HCT116 (cell line): ENCODE measurements around the gene RAMP3. TPM values are rescaled to one million over a fixed set of nuclear protein-coding genes. Genes with fewer than 3 reads are reported as not detected.

Source experiments
- ATAC-seq: fragments of 200-7000 bp; cut with Tn5 transposase; 2 replicates; pipeline ENCODE4 v1.9.1; 2020; ENCODE audit warnings: mild to moderate bottlenecking, moderate library complexity
- BruUV-seq: library from RNA; stranded (reverse); fragments of 400-500 nt; replicated peaks from 2 replicates; lab custom pipeline; 2021; lab: Mats Ljungman, UMichigan
- CTCF ChIA-PET: fragments of 300-600 bp; sonication (Branson Sonifier 250); formaldehyde crosslinking; loops from one replicate; lab custom pipeline; 2021; ENCODE audit warnings: antibody characterized with exemption; lab: Charles Lee
- POLR2A ChIA-PET: fragments of 300-600, 350-600 bp; sonication (Branson Sonifier 250); formaldehyde crosslinking; loops from one replicate; lab custom pipeline; 2021; ENCODE audit warnings: antibody characterized with exemption; lab: Charles Lee
- RAD21 ChIA-PET, 2 experiments: fragments of 300-600 bp; sonication (Branson Sonifier 250); formaldehyde crosslinking; loops; one replicate each; lab custom pipeline; 2023; ENCODE audit warnings: low total read pairs in 2 of 2; ENCODE audit not compliant: uncharacterized antibody in 2 of 2, unreplicated experiment in 2 of 2, low non-redundant PET in 1 of 2; lab: Charles Lee
- DNase-seq: peaks from one replicate; pipeline ENCODE4 v3.0.0-alpha.2; 2010; ENCODE audit warnings: low read depth, low spot score
- H2AFZ ChIP-seq: fragments of 200-600 bp; shearing (Covaris generic), sonication (generic); 2 replicates; pipeline ENCODE4 v1.6.1; 2017; ENCODE audit warnings: low read depth, mixed run types, mixed read lengths, antibody characterized with exemption, low read length; ENCODE audit not compliant: poor library complexity, severe bottlenecking
- H3K27ac ChIP-seq: 2 replicates; pipeline ENCODE4 v1.5.1; 2012; ENCODE audit warnings: low read depth, low read length
- H3K27me3 ChIP-seq: fragments of 200-600 bp; sonication (generic); 2 replicates; pipeline ENCODE4 v1.6.1; 2016; ENCODE audit warnings: mixed run types, low read length, mixed read lengths; ENCODE audit not compliant: insufficient read depth
- H3K36me3 ChIP-seq, 2 experiments: fragments of 200-500 bp in 1 of 2; fragments of 200-600 bp in 1 of 2; sonication (Bioruptor generic) in 1 of 2; sonication (generic) in 1 of 2; 2 replicates each; pipeline versions ENCODE4 v1.5.1 to v1.6.1; 2014 to 2016; ENCODE audit warnings: low read length in 2 of 2, inconsistent platforms in 1 of 2, mixed read lengths in 1 of 2, mixed run types in 1 of 2; ENCODE audit not compliant: insufficient read depth in 2 of 2, control insufficient read depth in 1 of 2
- H3K4me1 ChIP-seq, 2 experiments: fragments of 200-600 bp in 1 of 2; sonication (generic) in 1 of 2; 2 replicates each; pipeline versions ENCODE4 v1.5.1 to v1.6.1; 2012 to 2017; ENCODE audit warnings: low read length in 2 of 2, inconsistent platforms in 1 of 2, mild to moderate bottlenecking in 1 of 2, mixed read lengths in 1 of 2, mixed run types in 1 of 2, moderate library complexity in 1 of 2; ENCODE audit not compliant: insufficient read depth in 2 of 2, control insufficient read depth in 1 of 2
- H3K4me2 ChIP-seq: fragments of 200-600 bp; sonication (generic); 2 replicates; pipeline ENCODE4 v1.6.1; 2017; ENCODE audit warnings: mixed run types, low read length, mixed read lengths
- H3K4me3 ChIP-seq, 2 experiments: fragments of 200-600 bp in 1 of 2; sonication (generic) in 1 of 2; replicated peaks in 1 of 2; 2 replicates each; pipeline ENCODE4 v1.5.1; 2011 to 2016; ENCODE audit warnings: low read length in 2 of 2, control low read depth in 1 of 2, low read depth in 1 of 2, mild to moderate bottlenecking in 1 of 2, mixed read lengths in 1 of 2, mixed run types in 1 of 2
- H3K79me2 ChIP-seq: fragments of 200-600 bp; sonication (generic); 2 replicates; pipeline ENCODE4 v1.6.1; 2017; ENCODE audit warnings: mild to moderate bottlenecking, mixed run types, low read length, moderate library complexity, mixed read lengths; ENCODE audit not compliant: insufficient read depth
- H3K9ac ChIP-seq: fragments of 200-600 bp; sonication (generic); 2 replicates; pipeline ENCODE4 v1.6.1; 2016; ENCODE audit warnings: low read length, mixed read lengths
- H3K9me2 ChIP-seq: fragments of 200-600 bp; sonication (generic), shearing (Covaris generic); 2 replicates; pipeline ENCODE4 v1.6.1; 2017; ENCODE audit warnings: mixed run types, mild to moderate bottlenecking, moderate library complexity; ENCODE audit not compliant: insufficient read depth
- H3K9me3 ChIP-seq, 2 experiments: fragments of 200-500 bp in 1 of 2; fragments of 200-600 bp in 1 of 2; sonication (Bioruptor generic) in 1 of 2; sonication (generic) in 1 of 2; 2 replicates each; pipeline ENCODE4 v1.6.1; 2014 to 2017; ENCODE audit warnings: low read length in 2 of 2, mixed read lengths in 2 of 2, inconsistent platforms in 1 of 2, low read depth in 1 of 2, mild to moderate bottlenecking in 1 of 2, mixed run types in 1 of 2, moderate library complexity in 1 of 2; ENCODE audit not compliant: control insufficient read depth in 1 of 2, insufficient read depth in 1 of 2
- H4K20me1 ChIP-seq: fragments of 200-600 bp; sonication (generic), shearing (Covaris generic); 2 replicates; pipeline ENCODE4 v1.6.1; 2017; ENCODE audit warnings: mixed run types, mild to moderate bottlenecking, moderate library complexity; ENCODE audit not compliant: insufficient read depth
- ATF3 ChIP-seq: IDR thresholded peaks from 2 replicates; pipeline ENCODE4 v1.6.1; 2012
- CEBPB ChIP-seq: IDR thresholded peaks from 2 replicates; pipeline ENCODE4 v1.6.1; 2012; ENCODE audit warnings: low read depth
- EGR1 ChIP-seq: IDR thresholded peaks from 2 replicates; pipeline ENCODE4 v1.6.1; 2012; ENCODE audit warnings: low read depth
- POLR2A ChIP-seq: IDR thresholded peaks from 2 replicates; pipeline ENCODE4 v1.7.0; 2011; ENCODE audit warnings: borderline replicate concordance; ENCODE audit not compliant: insufficient read depth, insufficient read length; ENCODE audit errors: extremely low read depth
- POLR2AphosphoS5 ChIP-seq: IDR thresholded peaks from 2 replicates; pipeline ENCODE4 v1.6.1; 2011; ENCODE audit warnings: mild to moderate bottlenecking, low read depth, low read length, moderate library complexity
- RAD21 ChIP-seq: IDR thresholded peaks from 2 replicates; pipeline ENCODE4 v1.6.1; 2012; ENCODE audit warnings: low read depth, mild to moderate bottlenecking
- SRF ChIP-seq: IDR thresholded peaks from 2 replicates; pipeline ENCODE4 v1.6.1; 2012; ENCODE audit warnings: low read depth
- TCF7L2 ChIP-seq: IDR thresholded peaks from 2 replicates; pipeline ENCODE4 v1.7.0; 2011; ENCODE audit warnings: borderline replicate concordance, inconsistent platforms; ENCODE audit not compliant: insufficient read depth, insufficient read length; ENCODE audit errors: extremely low read depth
- ZFX ChIP-seq: fragments of 450-650 bp; IDR thresholded peaks from 2 replicates; pipeline ENCODE4 v1.6.1; 2017
- ZNF274 ChIP-seq: fragments of 200-500 bp; sonication (Bioruptor generic); IDR thresholded peaks from 2 replicates; pipeline ENCODE4 v1.6.1; 2014; ENCODE audit warnings: mild to moderate bottlenecking, low read depth, low read length, inconsistent platforms
- intact Hi-C: fragments of 100-400 bp; cut with micrococcal nuclease; formaldehyde crosslinking; loops from 2 replicates; pipeline ENCODE4 v1.10.0; 2022
- total RNA-seq: library from RNA; stranded (reverse); gene quantifications from one replicate; pipeline ENCODE4 v1.2.1, GENCODE V29; 2021; ENCODE audit not compliant: unreplicated experiment
- TF ChIP-seq, protein P1 (sequence below): IDR thresholded peaks from 2 replicates; pipeline ENCODE4 v1.6.1; 2012; ENCODE audit warnings: low read depth
- TF ChIP-seq, protein P2 (sequence below), 3 experiments: fragments of 200-600 bp in 1 of 3; sonication (generic) in 1 of 3; IDR thresholded peaks in 2 of 3; conservative IDR thresholded peaks in 1 of 3; 2 replicates each; pipeline ENCODE4 v1.5.1; 2012 to 2017; ENCODE audit warnings: low read depth in 2 of 3, low read length in 2 of 3, antibody characterized with exemption in 1 of 3, borderline replicate concordance in 1 of 3, control low read depth in 1 of 3, mild to moderate bottlenecking in 1 of 3, mixed read lengths in 1 of 3, mixed run types in 1 of 3, moderate library complexity in 1 of 3; ENCODE audit not compliant: insufficient read depth in 1 of 3

RAMP3 gene
- total RNA-seq, 1 experiment from 2014 or later, result not detected

DNA sequence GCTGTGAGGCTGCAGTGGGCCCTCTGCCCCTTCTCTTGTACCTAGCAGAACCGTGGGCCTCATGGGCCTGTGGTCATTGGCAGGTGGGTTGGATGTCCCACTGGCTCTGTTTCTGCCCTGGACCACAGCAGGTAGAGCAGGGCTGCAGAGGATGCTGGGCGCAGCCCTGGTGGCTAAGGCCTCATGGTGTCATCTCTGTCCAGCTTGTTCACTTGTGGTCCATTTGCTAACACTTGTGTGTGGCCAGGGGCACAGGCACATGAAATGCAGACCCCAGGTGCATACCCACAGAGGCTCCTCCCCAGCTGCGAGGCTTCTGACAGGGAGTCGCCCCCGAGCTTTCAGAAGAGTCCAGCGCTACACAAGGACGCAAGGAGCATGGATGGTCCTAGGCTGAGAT, 23.7 kb upstream of the RAMP3 start (continued):
- TF ChIP-seq, protein P1, sequence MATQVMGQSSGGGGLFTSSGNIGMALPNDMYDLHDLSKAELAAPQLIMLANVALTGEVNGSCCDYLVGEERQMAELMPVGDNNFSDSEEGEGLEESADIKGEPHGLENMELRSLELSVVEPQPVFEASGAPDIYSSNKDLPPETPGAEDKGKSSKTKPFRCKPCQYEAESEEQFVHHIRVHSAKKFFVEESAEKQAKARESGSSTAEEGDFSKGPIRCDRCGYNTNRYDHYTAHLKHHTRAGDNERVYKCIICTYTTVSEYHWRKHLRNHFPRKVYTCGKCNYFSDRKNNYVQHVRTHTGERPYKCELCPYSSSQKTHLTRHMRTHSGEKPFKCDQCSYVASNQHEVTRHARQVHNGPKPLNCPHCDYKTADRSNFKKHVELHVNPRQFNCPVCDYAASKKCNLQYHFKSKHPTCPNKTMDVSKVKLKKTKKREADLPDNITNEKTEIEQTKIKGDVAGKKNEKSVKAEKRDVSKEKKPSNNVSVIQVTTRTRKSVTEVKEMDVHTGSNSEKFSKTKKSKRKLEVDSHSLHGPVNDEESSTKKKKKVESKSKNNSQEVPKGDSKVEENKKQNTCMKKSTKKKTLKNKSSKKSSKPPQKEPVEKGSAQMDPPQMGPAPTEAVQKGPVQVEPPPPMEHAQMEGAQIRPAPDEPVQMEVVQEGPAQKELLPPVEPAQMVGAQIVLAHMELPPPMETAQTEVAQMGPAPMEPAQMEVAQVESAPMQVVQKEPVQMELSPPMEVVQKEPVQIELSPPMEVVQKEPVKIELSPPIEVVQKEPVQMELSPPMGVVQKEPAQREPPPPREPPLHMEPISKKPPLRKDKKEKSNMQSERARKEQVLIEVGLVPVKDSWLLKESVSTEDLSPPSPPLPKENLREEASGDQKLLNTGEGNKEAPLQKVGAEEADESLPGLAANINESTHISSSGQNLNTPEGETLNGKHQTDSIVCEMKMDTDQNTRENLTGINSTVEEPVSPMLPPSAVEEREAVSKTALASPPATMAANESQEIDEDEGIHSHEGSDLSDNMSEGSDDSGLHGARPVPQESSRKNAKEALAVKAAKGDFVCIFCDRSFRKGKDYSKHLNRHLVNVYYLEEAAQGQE, result no peak
- TF ChIP-seq ATF3 (no peak), TCF7L2 (no peak), POLR2AphosphoS5 (no peak), POLR2A (no peak)
- TF ChIP-seq, all 23 proteins: peak for 0

- ChIA-PET CTCF (interaction anchor here (0.8 to 4.2 kb wide), 18 partner anchors 11 to 571 kb away, joined by 3 to 114 read pairs (median 4); partner anchors contain the start of genes TBRG4 and TMED4), POLR2A (interaction anchor here (1.1 kb wide), 2 partner anchors 163 to 164 kb away, joined by 3 read pairs; no protein-coding TSS in a partner anchor), RAD21 (interaction anchor here (0.5 to 2.6 kb wide), 10 partner anchors 14 to 539 kb away, joined by 3 to 28 read pairs (median 4); no protein-coding TSS in a partner anchor)
- H3K36me3 ChIP-seq, result no peaks in the 10 kb centered on the region
- no peak overlapping the region for H2AFZ ChIP-seq
- H3K4me1 ChIP-seq, result no peaks in the 10 kb centered on the region
- peak; percentile 87 for ATAC-seq
- H3K4me3 ChIP-seq, result no peak overlapping the region
- no peak overlapping the region for H3K9ac ChIP-seq
- no peaks in the 10 kb centered on the region for H3K79me2 ChIP-seq
- intact Hi-C loops, result loop anchor here (1.0 to 5.0 kb wide), 5 partner anchors 163 to 894 kb away; no protein-coding TSS in a partner anchor
- peak; percentile 66 for DNase-seq
- no peaks in the 10 kb centered on the region for H3K27me3 ChIP-seq
- H3K4me2 ChIP-seq, result no peak overlapping the region
- H4K20me1 ChIP-seq, result no peaks in the 10 kb centered on the region
- no TSS peak for BruUV-seq
- TF ChIP-seq CEBPB (no peak), ZNF274 (no peak), RAD21 (peak; percentile 96), EGR1 (no peak), SRF (no peak), ZFX (no peak)
- TF ChIP-seq, protein P2, sequence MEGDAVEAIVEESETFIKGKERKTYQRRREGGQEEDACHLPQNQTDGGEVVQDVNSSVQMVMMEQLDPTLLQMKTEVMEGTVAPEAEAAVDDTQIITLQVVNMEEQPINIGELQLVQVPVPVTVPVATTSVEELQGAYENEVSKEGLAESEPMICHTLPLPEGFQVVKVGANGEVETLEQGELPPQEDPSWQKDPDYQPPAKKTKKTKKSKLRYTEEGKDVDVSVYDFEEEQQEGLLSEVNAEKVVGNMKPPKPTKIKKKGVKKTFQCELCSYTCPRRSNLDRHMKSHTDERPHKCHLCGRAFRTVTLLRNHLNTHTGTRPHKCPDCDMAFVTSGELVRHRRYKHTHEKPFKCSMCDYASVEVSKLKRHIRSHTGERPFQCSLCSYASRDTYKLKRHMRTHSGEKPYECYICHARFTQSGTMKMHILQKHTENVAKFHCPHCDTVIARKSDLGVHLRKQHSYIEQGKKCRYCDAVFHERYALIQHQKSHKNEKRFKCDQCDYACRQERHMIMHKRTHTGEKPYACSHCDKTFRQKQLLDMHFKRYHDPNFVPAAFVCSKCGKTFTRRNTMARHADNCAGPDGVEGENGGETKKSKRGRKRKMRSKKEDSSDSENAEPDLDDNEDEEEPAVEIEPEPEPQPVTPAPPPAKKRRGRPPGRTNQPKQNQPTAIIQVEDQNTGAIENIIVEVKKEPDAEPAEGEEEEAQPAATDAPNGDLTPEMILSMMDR (IDR thresholded peaks at IDR 0.05 in 2 of 3, conservative IDR thresholded peaks at IDR 0.05 in 1 of 3; ENCODE audit: borderline replicate concordance in 1 of 3, insufficient read depth in 1 of 3, low read depth in 2 of 3, low read length in 2 of 3), result peak; percentile 76 to 91 (median 91)
- H3K27ac ChIP-seq, result no peak overlapping the region
- H3K9me2 ChIP-seq, result no peaks in the 10 kb centered on the region
- no peaks in the 10 kb centered on the region for H3K9me3 ChIP-seq
These were observed 21.2 kb upstream of the RAMP3 start for GRCh38 chr7:45136106-45137060.
